AG09319 (cell line): Measurements from ENCODE around the gene FAM20C.

Source experiments
- DNase-seq: peaks from one replicate; pipeline ENCODE4 v3.0.0-alpha.2; 2010; ENCODE audit warnings: low read depth; ENCODE audit errors: extremely low read depth
- CTCF ChIP-seq: IDR thresholded peaks from 2 replicates; pipeline ENCODE4 v1.5.1; 2011; ENCODE audit warnings: low read depth, mild to moderate bottlenecking, inconsistent platforms, low read length, moderate library complexity

The FAM20C gene

DNA sequence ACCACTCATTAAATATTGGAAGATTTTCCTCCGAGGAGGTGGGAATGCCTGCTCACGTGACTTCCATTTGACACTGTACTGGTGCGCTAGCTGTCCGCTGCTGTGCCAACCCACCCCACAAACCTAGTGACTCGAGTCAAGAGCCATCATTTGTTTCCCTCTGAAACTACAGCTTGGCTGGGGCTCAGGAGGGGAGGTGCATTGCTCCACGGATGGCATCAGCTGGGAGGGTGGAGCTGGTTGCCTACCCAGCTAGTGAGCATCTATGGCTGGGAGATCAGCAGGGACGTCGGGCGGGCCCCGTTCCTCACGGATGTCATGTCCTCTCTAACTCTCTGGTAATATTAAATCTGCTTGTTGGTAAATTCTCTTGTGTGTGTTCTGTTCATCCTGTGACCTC lies 88.1 kb downstream of the FAM20C start:
- TF ChIP-seq CTCF: no peak
- DNase-seq: no peak

GRCh38 chr7:281637-282036 lies 89.3 kb downstream of the FAM20C start:
- no peak for DNase-seq
- TF ChIP-seq CTCF: no peak

GRCh38 chr7:282621-283020 lies 90.2 kb downstream of the FAM20C start:
- no peak for DNase-seq
- no peak for TF ChIP-seq CTCF

- no peak for TF ChIP-seq CTCF
- no peak for DNase-seq
These were observed 92.7 kb downstream of the FAM20C start for GRCh38 chr7:284762-285722.

GRCh38 chr7:285731-286130 lies 93.4 kb downstream of the FAM20C start:
- TF ChIP-seq CTCF: no peak

GRCh38 chr7:286266-286665 lies 93.9 kb downstream of the FAM20C start:
- DNase-seq: no peak

More at GRCh38 chr7:285731-286130, 93.4 kb downstream of the FAM20C start:
- no peak for DNase-seq

More at GRCh38 chr7:286266-286665, 93.9 kb downstream of the FAM20C start:
- no peak for TF ChIP-seq CTCF
